Osteocyte (in vitro differentiated cells): ENCODE measurements around the gene NAGLU. TPM values are rescaled to one million over a fixed set of nuclear protein-coding genes. Genes with fewer than 3 reads are reported as not detected.

Source experiments
- DNase-seq: peaks from one replicate; pipeline ENCODE4 v3.0.0; 2021; ENCODE audit warnings: mixed read lengths; ENCODE audit not compliant: unreplicated experiment; ENCODE audit errors: extremely low spot score
- H3K27ac Mint-ChIP-seq: one replicate; pipeline ENCODE4 v1.8.0; 2021; ENCODE audit warnings: mild to moderate bottlenecking, mixed read lengths; ENCODE audit not compliant: unreplicated experiment
- H3K27me3 Mint-ChIP-seq: one replicate; pipeline ENCODE4 v1.8.0; 2021; ENCODE audit warnings: mixed read lengths; ENCODE audit not compliant: unreplicated experiment
- H3K36me3 Mint-ChIP-seq: one replicate; pipeline ENCODE4 v1.8.0; 2021; ENCODE audit warnings: mixed read lengths; ENCODE audit not compliant: unreplicated experiment
- H3K4me1 Mint-ChIP-seq: one replicate; pipeline ENCODE4 v1.8.0; 2021; ENCODE audit warnings: mixed read lengths; ENCODE audit not compliant: unreplicated experiment
- H3K4me3 Mint-ChIP-seq: one replicate; pipeline ENCODE4 v1.8.0; 2021; ENCODE audit warnings: mild to moderate bottlenecking, moderate library complexity, mixed read lengths; ENCODE audit not compliant: unreplicated experiment
- H3K9me3 Mint-ChIP-seq: one replicate; pipeline ENCODE4 v1.8.0; 2021; ENCODE audit warnings: mixed read lengths; ENCODE audit not compliant: unreplicated experiment
- total RNA-seq: library from RNA; stranded (reverse); gene quantifications from 2 replicates; pipeline ENCODE4 v1.2.1, GENCODE V29; 2021
- TF ChIP-seq, protein P1 (sequence below): fragments of 200-600 bp; sonication (generic); IDR thresholded peaks from 2 replicates; pipeline ENCODE4 v1.5.0; 2021; ENCODE audit warnings: antibody characterized with exemption, mild to moderate bottlenecking, moderate library complexity

The NAGLU gene
- total RNA-seq, 1 donor from 2014 or later = 86.5 TPM

- H3K27me3 Mint-ChIP-seq = no peaks in the 10 kb centered on the region
- no peaks in the 10 kb centered on the region for H3K36me3 Mint-ChIP-seq
- H3K9me3 Mint-ChIP-seq = no peaks in the 10 kb centered on the region
- peak; percentile 98 for DNase-seq
- peak within 1 kb of the TSS; percentile 88 for H3K4me3 Mint-ChIP-seq
- peak within 1 kb of the TSS; percentile 96 for H3K27ac Mint-ChIP-seq
- peaks cover 38% of the 10 kb centered on the region for H3K4me1 Mint-ChIP-seq
- TF ChIP-seq, protein P1, sequence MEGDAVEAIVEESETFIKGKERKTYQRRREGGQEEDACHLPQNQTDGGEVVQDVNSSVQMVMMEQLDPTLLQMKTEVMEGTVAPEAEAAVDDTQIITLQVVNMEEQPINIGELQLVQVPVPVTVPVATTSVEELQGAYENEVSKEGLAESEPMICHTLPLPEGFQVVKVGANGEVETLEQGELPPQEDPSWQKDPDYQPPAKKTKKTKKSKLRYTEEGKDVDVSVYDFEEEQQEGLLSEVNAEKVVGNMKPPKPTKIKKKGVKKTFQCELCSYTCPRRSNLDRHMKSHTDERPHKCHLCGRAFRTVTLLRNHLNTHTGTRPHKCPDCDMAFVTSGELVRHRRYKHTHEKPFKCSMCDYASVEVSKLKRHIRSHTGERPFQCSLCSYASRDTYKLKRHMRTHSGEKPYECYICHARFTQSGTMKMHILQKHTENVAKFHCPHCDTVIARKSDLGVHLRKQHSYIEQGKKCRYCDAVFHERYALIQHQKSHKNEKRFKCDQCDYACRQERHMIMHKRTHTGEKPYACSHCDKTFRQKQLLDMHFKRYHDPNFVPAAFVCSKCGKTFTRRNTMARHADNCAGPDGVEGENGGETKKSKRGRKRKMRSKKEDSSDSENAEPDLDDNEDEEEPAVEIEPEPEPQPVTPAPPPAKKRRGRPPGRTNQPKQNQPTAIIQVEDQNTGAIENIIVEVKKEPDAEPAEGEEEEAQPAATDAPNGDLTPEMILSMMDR = no peak
These were observed 25.9 kb downstream of the NAGLU start, which contains the start of gene COASY for GRCh38 chr17:42561897-42562387. COASY (plus strand) TSS chr17:42562148; CDS start chr17:42562623, 475 bp downstream.

DNA sequence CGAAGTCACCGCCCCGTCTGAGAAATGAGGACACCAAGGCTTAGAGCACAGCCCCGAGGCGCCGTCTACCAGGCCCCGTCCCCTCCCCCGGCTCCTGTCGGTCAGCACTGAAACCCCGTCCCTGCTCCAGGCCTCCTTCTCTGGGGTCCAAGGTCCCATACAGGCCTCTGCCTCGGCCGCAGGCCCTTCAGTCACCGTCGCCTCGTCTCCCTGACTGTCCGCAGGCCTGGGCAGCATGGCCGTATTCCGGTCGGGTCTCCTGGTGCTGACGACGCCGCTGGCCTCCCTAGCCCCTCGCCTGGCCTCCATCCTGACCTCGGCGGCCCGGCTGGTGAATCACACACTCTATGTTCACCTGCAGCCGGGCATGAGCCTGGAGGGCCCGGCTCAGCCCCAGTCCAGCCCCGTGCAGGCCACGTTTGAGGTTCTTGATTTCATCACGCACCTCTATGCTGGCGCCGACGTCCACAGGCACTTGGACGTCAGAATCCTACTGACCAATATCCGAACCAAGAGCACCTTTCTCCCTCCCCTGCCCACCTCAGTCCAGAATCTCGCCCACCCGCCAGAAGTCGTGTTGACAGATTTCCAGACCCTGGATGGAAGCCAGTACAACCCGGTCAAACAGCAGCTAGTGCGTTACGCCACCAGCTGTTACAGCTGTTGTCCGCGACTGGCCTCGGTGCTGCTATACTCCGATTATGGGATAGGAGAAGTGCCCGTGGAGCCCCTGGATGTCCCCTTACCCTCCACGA, 26.5 kb downstream of the NAGLU start:
- Mint-ChIP-seq H3K4me1 (peaks cover 39% of the 10 kb centered on the region), H3K36me3 (no peaks in the 10 kb centered on the region), H3K27me3 (no peaks in the 10 kb centered on the region), H3K27ac (peak overlapping the region; percentile 96), H3K4me3 (peak overlapping the region; percentile 88), H3K9me3 (no peaks in the 10 kb centered on the region)
- TF ChIP-seq, protein P1 = no peak
- DNase-seq = no peak

DNA sequence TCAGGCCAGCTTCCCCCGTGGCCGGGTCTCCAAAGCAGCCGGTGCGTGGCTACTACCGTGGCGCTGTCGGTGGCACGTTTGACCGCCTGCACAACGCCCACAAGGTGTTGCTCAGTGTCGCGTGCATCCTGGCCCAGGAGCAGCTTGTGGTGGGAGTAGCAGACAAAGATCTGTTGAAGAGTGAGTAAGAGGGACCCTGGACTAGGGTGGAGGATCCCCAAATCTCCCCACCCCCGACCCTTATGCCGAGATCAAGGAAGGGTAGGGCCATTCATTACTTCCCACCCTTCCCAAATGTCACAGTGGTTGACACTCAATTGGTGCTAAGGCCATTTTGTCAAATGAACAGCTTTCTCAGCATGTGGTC, 27.1 kb downstream of the NAGLU start:
- TF ChIP-seq, protein P1 = no peak
- peak overlapping the region; percentile 88 for H3K4me3 Mint-ChIP-seq
- no peaks in the 10 kb centered on the region for H3K27me3 Mint-ChIP-seq
- no peaks in the 10 kb centered on the region for H3K9me3 Mint-ChIP-seq
- H3K36me3 Mint-ChIP-seq = peaks cover 2% of the 10 kb centered on the region
- peak overlapping the region; percentile 27 for H3K27ac Mint-ChIP-seq
- DNase-seq = no peak
- peaks cover 43% of the 10 kb centered on the region for H3K4me1 Mint-ChIP-seq

DNA sequence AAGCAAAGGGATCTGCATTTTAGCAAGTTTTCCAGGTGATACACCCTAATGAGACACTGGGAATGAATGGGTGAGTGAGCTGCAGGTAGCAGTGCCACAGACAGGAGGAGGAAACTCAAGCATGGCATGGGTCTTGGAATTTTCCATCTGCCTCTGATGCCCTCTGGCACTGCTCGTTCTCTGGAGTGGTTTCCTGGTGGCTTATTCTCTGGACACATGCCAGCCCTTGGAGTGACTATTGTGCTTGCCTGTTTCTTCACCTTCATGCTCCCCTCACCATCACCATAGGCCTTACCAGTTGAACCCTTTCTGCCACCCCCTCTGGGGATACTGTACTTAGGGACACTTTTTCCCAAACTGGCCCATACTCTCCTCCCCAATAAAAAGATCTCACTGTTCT, 27.5 kb downstream of the NAGLU start:
- peaks cover 2% of the 10 kb centered on the region for H3K36me3 Mint-ChIP-seq
- H3K9me3 Mint-ChIP-seq = no peaks in the 10 kb centered on the region
- peaks cover 43% of the 10 kb centered on the region for H3K4me1 Mint-ChIP-seq
- H3K27ac Mint-ChIP-seq = peak overlapping the region; percentile 65
- DNase-seq = no peak
- peak overlapping the region; percentile 88 for H3K4me3 Mint-ChIP-seq
- TF ChIP-seq, protein P1 = no peak
- H3K27me3 Mint-ChIP-seq = no peaks in the 10 kb centered on the region

- peaks cover 43% of the 10 kb centered on the region for H3K4me1 Mint-ChIP-seq
- H3K27ac Mint-ChIP-seq = peak overlapping the region; percentile 65
- peak overlapping the region; percentile 88 for H3K4me3 Mint-ChIP-seq
- TF ChIP-seq, protein P1 = no peak
- no peaks in the 10 kb centered on the region for H3K9me3 Mint-ChIP-seq
- H3K27me3 Mint-ChIP-seq = no peaks in the 10 kb centered on the region
- no peak for DNase-seq
- peaks cover 2% of the 10 kb centered on the region for H3K36me3 Mint-ChIP-seq
These were observed 27.9 kb downstream of the NAGLU start for GRCh38 chr17:42563950-42564349.
